GM21381 (cell line): ENCODE measurements around the gene PER2.

Source experiments
- ATAC-seq: cut with Tn5 transposase; IDR thresholded peaks from one replicate; pipeline ENCODE4 v1.9.1; 2021; ENCODE audit warnings: mild to moderate bottlenecking, moderate library complexity; ENCODE audit not compliant: unreplicated experiment

The PER2 gene

DNA sequence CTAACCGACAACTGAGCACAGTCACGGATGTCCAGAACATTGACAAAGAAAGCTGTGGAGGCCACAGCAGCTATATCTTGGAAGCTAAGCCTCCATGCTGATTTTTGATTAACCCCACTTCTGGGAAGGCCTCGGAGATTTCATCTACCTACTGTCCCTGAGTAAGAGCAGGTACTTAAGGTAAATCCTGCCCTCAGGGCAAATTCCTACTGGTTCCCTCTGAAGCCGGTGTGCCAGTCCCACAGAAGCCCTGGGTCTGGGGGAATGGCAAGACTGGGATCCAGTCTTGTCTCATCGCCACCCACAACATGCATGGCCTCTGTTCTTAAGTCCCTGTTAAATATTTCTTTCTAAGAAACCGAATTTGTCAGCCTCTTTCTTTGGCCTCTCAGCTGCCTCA, 18.7 kb downstream of the PER2 start:
- no peak for ATAC-seq

DNA sequence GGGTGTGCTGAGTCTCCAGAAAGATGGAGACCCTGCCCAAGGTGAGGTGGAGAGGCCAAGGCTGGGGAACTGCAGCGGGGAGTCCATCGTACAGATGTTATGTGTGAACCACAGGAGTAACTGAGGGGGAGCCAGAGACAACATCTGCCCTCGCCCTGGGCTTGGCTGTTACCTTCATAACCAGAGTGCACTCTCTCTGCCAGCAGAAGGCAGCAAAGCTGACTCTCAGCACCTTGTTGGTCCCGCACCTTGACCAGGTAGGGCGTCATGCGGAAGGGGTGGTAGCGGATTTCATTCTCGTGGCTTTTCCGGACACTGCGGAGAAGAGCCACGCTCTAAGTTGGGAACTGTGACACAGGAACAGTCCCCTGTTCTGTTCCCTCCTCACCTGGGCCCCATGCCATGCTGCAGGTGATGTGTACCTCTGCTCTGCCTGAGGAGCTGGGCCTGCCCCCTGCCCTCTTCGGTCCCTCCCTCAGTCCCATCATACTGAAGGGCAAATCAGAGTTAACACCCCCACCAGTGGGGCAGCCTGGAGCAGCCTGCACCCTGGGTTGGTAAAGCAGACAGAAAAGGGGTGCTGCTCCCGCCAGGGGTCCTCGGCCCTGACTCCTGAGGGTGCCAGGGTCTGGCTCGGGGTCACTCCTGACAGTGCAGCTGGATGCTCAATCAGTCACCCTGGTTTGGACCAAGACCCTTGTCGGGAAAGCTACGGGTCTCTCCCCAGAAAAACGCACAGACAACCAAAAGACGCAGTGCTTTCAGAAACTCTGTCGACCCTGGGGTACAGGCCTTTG, 20.3 kb downstream of the PER2 start:
- no peak for ATAC-seq

DNA sequence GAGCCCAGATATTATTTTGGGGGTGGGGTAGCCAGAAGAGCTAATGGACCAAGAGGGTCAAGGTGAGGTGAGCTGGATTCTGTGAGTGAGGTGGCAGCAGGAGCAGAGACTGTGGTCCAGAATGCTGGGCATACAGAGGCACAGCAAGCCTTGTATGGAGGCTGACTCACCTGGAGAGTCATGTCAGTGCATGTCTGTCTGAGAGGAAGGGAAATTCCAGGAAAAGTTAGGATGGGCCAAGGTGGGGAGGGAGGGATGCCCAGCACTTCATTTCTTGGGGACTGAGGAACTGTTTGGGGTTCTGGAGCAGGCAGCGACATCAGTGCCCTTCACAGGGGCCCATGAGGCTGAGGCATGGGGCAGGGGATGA, 21.1 kb downstream of the PER2 start:
- ATAC-seq: no peak

GRCh38 chr2:238265605-238266004, 22.8 kb downstream of the PER2 start:
- ATAC-seq: no peak

GRCh38 chr2:238264072-238264460, 24.3 kb downstream of the PER2 start:
- ATAC-seq: no peak

- no peak for ATAC-seq
Observed at GRCh38 chr2:238263204-238264071, 25.0 kb downstream of the PER2 start.

DNA sequence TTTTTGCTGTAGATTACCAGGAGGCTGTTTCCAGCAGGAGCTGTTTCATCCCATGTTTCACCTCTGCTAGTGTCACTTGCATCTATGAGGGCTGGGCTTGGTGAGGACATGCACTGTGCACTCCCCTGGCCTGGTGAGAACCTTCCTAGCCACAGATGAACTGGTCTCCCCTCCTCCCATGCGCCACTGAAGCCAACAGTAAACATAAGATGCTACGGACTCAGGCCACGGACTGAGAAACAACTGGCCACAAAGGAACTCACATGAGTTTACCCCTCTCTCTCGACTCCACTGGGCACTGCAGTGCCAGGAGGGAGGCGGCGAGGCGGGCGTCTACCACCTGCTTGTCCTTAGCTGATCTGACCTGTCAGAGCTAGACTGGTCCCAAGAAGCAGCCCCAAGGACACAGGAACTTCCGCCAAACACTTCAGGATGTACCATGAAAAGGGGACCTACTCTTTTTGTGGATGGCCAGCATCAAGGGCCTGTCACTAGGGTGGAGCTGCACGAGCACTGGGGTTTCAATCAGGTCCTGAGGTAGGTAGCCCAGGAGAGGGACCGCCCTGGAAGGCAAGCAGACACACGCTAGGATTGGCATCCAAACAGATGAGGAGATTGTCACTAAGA, 25.8 kb downstream of the PER2 start:
- ATAC-seq: no peak

GRCh38 chr2:238261718-238262375, 26.6 kb downstream of the PER2 start:
- no peak for ATAC-seq

DNA sequence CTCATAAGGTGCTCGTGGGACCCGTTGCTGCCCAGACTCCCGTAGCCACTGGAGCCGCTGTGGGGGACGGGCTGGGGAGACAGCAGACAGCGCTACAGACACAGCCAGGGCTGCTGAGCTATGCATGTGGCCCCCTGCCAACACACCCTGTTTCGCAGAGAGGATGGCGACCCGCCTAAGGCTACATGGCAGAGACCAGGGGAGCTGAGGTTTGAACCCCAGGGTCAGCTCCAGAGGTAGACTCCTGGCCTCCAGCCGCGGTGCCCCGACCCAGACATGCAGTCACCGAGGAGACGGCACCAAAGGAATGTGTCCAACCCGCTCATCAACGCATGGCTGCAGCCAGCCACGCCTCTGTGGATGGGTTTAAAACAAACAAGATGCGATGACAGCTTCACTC, 27.5 kb downstream of the PER2 start:
- ATAC-seq: no peak

GRCh38 chr2:238259061-238260020, 29.1 kb downstream of the PER2 start:
- ATAC-seq: no peak

- ATAC-seq: no peak
Observed at GRCh38 chr2:238257786-238258700, 30.4 kb downstream of the PER2 start.

DNA sequence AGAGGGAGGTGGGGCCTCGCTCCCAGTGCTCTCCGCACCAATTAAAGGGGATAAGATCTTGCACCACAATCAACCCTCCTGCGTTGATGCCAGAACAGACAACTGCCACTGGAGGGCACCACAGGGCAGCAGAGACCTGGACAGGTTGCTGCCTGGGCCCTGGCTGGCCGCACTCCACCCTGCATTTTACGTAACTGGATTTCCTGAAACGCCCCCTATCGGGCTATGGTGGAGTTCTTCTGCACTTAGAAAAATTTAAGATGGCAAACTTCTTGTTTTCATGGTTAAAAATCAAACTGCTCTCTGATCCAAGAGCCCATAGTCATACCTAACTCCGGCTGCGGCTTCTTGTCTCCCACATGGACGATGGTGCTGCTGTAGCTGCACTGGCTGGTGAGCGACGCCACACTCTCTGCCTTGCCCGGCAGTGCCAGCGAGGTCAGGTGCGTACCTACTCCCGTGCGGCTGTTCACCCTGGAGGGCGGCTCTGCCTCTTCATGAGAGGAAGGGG, 31.8 kb downstream of the PER2 start:
- no peak for ATAC-seq

- ATAC-seq: no peak
Observed at GRCh38 chr2:238256111-238256510, 32.3 kb downstream of the PER2 start.

GRCh38 chr2:238255636-238256035, 32.8 kb downstream of the PER2 start:
- no peak for ATAC-seq

GRCh38 chr2:238255151-238255551, 33.3 kb downstream of the PER2 start:
- ATAC-seq: no peak

DNA sequence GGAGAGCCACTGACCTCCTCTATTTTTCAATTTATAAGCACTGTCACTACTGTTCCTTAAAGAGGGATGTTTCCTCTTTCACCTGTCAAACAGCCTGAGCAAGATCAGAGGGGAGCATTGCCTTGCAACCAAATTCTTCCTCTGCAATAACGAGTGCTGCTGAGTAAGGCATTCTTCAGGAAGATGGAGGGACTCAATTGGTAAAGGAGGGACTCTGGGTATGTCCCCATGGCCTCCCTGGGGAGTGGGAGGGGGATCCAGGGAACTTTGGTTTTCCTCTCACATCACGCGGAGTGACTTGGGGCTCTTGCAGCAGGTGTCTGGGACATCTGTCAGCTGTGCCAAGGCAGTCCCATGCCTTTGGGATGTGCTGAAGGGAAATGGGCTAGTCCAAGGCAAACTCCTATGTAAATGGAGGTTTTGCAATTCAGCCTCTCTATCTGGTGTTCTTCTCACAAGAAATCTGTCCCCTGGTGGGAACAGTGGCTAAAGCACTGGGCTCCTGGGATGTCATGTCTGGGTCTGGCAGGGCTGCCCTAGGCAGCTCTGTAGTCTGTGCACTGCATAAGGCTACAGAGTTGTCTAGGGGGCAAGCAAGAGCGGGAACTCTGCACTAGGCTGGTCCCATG, 34.2 kb downstream of the PER2 start:
- ATAC-seq: no peak

DNA sequence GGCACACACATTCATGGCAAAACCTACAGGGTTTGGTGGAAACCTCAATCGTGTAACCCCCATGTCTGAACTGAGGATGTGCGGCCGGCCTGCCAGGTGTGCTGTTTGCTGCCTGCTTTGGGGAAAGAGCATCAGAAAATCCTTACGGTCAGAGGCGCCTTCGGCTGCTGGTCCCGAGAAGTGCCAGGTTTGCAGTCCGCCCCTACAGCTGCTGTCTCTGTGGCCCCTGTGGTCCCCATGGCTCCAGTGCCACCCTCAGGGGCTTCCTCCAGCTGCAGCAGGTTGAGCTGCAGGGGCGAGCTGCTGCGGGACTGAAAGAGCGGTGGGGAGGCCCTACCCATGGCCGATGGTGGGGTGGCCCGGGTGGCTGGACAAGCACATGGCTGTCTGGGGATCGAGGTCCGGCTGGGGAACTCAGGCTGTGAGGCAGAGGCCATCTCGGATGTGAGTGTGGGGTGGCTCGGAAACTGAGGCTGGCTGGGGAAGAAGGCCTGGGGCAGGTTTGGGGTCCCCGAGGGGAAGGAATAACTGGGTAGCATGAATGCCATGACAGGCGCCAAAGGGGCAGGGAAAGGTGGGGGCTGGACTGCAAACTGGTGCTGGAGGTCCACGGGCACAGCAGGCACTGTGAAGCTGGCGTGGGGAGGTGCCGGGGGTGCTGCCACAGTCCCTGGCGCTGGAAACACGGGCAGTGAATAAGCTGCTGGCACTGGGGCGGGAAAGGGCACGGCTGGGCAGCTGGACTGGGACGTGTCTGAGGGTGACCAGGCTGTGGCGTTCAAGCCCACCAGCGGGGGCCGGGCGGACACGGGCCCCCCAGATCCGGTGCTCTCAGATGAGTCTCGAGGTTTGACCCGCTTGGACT, 35.4 kb downstream of the PER2 start:
- no peak for ATAC-seq
